GM10248 (cell line): Measurements from ENCODE around the gene GRK5.

Experiments used
- CTCF ChIA-PET: fragments of 300-600 bp; sonication (Branson Sonifier 250); formaldehyde crosslinking; extraction: SDS; loops from one replicate; lab custom pipeline; 2021; ENCODE audit warnings: antibody characterized with exemption; lab: Yijun Ruan, JAX
- POLR2A ChIA-PET: fragments of 350-650 bp; sonication (Branson Sonifier 250); formaldehyde crosslinking; extraction: SDS; loops from one replicate; lab custom pipeline; 2020; ENCODE audit warnings: antibody characterized with exemption; lab: Yijun Ruan, JAX
- DNase-seq: peaks from one replicate; pipeline ENCODE4 v3.0.0; 2012; ENCODE audit errors: extremely low spot score
- CTCF ChIP-seq: IDR thresholded peaks from 2 replicates; pipeline ENCODE4 v1.5.1; 2012; ENCODE audit warnings: mild to moderate bottlenecking, low read depth; ENCODE audit errors: extremely low read depth, missing control alignments, control extremely low read depth

GRK5 gene

DNA sequence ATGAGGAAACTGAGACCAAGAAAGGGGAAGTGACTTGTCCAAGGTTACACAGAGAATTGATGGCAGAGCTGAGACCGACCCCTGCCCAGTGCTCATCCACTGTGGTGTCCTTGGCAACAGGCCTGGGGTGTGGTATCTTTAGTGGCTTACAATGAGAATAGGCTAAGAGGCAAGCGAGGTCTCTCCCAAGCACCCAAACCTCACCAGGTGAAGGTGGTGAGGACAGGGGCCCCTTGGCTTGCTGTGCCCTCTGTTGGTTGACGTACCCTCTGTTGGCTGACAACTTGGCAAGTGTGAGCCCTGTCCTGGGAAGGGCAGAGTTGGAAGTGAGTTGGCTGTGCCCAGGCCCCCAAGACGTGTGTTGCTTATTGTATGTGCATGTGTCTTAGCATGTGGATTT, 166.9 kb downstream of the GRK5 start:
- POLR2A ChIA-PET = no interaction called here
- no peak for DNase-seq
- TF ChIP-seq CTCF = no peak
- CTCF ChIA-PET = interaction anchor here (2.2 kb wide), 1 partner anchor 168 kb away, joined by 5 read pairs; no protein-coding TSS in a partner anchor

DNA sequence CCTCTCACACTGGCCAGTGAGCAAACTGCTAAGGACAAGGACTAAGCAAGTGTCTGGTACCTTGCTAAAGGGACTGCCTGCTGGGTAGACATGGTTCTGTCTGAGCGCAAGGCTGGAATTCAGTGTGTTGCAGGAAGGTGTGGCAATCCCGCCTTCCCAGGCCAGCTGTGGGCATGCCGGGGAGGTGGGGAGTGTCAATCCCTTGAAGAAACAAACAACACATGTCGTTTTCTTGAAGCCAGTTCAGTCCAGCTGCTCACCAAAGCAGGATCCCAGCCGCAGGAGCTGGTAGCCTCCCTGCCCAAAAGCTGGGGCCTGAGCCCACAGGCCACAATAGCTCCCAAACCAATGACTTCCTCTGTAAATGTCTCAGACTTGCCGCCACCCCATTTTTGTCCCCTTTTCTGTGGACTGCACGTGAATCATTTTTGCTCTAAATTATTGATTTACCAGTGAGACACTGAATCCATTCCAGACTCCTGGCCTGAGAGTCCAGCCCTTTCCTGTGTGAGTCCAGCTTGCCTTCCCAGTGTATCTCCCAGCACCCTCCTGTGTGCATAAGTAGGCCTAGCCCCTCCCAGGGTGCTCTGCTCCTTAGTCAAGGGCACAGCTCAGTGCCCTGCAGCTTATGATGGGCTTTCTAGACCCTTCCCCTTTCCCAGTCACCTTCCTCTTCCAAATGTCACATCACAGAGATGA, 168.4 kb downstream of the GRK5 start:
- ChIA-PET CTCF (interaction anchor here (1.1 to 2.2 kb wide), 5 partner anchors 9 to 169 kb away, joined by 3 to 5 read pairs (median 4); no protein-coding TSS in a partner anchor), POLR2A (no interaction called here)
- no peak for TF ChIP-seq CTCF
- DNase-seq = no peak

- CTCF ChIA-PET = interaction anchor here (1.8 kb wide), 1 partner anchor 16 kb away, joined by 4 read pairs; no protein-coding TSS in a partner anchor
- POLR2A ChIA-PET = no interaction called here
- DNase-seq = no peak
- TF ChIP-seq CTCF = no peak
These were observed 170.1 kb downstream of the GRK5 start for GRCh38 chr10:119377451-119377957.

GRCh38 chr10:119377958-119378736, 170.8 kb downstream of the GRK5 start:
- TF ChIP-seq CTCF = no peak
- DNase-seq = no peak
- ChIA-PET CTCF (no interaction called here), POLR2A (no interaction called here)

DNA sequence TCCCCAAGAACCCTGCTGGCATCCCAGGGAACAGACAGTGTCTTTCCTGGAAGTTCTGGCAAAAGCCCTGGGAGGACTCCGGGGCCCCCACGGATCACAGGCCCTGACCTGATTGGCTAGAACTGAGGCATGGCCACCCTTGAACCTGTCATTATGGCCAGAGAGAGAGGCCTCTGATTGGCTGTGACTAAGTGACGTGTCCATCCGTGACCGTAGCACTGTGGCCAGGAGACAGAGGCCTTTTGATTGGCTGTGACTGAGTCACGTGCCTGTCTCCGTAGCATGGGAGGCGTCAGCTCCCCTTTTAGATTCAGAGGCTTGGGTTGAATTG, 171.3 kb downstream of the GRK5 start:
- no peak for TF ChIP-seq CTCF
- DNase-seq = no peak
- POLR2A ChIA-PET = no interaction called here
- CTCF ChIA-PET = interaction anchor here (1.6 kb wide), 1 partner anchor 9 kb away, joined by 3 read pairs; no protein-coding TSS in a partner anchor

DNA sequence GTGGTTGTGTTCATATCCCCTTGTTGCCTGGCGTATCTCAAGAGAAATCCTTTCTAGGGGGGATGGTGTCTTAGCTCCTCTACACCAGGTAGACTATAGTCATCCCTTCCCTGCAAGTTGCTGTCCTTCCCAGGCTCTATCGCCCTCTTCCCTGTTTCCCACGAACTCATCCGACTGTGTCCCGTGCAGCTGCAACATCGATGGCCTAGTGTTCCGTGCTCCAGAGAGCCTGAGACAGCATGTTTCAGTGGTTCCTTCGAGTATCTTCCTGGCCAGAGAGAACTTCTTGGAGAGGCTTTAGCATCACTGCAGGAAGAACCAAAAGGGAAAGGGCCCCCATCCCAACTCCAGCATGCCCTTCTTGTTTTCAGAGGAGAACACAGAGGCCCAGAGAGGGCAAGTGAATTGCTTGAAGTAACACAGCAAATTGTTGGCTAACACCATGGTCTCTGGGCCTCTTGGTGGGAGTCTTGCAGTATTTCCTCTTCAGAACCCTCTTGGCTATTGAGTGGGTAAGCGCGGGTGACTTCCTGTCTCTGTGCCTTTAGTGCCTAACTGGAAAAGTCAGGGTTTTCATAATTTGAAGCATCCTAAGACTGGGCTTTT, 172.2 kb downstream of the GRK5 start:
- DNase-seq = no peak
- CTCF ChIA-PET = interaction anchor here (1.6 kb wide), 1 partner anchor 10 kb away, joined by 3 read pairs; no protein-coding TSS in a partner anchor
- POLR2A ChIA-PET = no interaction called here

More for the DNA sequence above, 172.2 kb downstream of the GRK5 start:
- TF ChIP-seq CTCF = no peak
